COLO829 (cell line): ENCODE measurements around the gene SURF6.
"Not testable (repeated sequence)": the region's sequence is repeated elsewhere in the genome, so short reads cannot be mapped to it uniquely, and the experiment has no call there.

Experiments
- DNase-seq: peaks from one replicate; pipeline ENCODE4 v3.0.0; 2012; ENCODE audit warnings: low spot score

Gene SURF6

GRCh38 chr9:133327021-133327420 is 9.0 kb downstream of the SURF6 start:
- DNase-seq, result not testable (repeated sequence)

- DNase-seq, result no peak
These were observed 11.8 kb downstream of the SURF6 start for GRCh38 chr9:133323991-133324703.

- no peak for DNase-seq
These were observed 12.8 kb downstream of the SURF6 start for GRCh38 chr9:133323211-133323610.

GRCh38 chr9:133322701-133323100 is 13.3 kb downstream of the SURF6 start:
- DNase-seq, result no peak

GRCh38 chr9:133321411-133321935 is 14.5 kb downstream of the SURF6 start:
- no peak for DNase-seq

- DNase-seq, result no peak
These were observed 15.5 kb downstream of the SURF6 start for GRCh38 chr9:133320421-133320881.

- not testable (repeated sequence) for DNase-seq
These were observed 18.4 kb downstream of the SURF6 start for GRCh38 chr9:133317551-133317950.

GRCh38 chr9:133315997-133316396 is 20.0 kb downstream of the SURF6 start:
- DNase-seq, result no peak

- DNase-seq, result no peak
These were observed 26.4 kb downstream of the SURF6 start for GRCh38 chr9:133309608-133310007.

GRCh38 chr9:133307301-133307700 is 28.7 kb downstream of the SURF6 start:
- no peak for DNase-seq

GRCh38 chr9:133306242-133307204 is 29.5 kb downstream of the SURF6 start:
- DNase-seq, result peak; percentile 15

GRCh38 chr9:133305731-133306130 is 30.3 kb downstream of the SURF6 start:
- no peak for DNase-seq

GRCh38 chr9:133304477-133305377 is 31.3 kb downstream of the SURF6 start:
- no peak for DNase-seq

GRCh38 chr9:133304158-133304470 is 31.9 kb downstream of the SURF6 start:
- DNase-seq, result no peak

GRCh38 chr9:133303266-133304157 is 32.5 kb downstream of the SURF6 start:
- no peak for DNase-seq

GRCh38 chr9:133301253-133302230 is 34.4 kb downstream of the SURF6 start:
- DNase-seq, result no peak

GRCh38 chr9:133299996-133300395 is 36.0 kb downstream of the SURF6 start:
- DNase-seq, result not testable (repeated sequence)

GRCh38 chr9:133294257-133294656 is 41.7 kb downstream of the SURF6 start:
- DNase-seq, result no peak

GRCh38 chr9:133290751-133291302 is 45.2 kb downstream of the SURF6 start:
- DNase-seq, result no peak
